ENCODE results near the gene GAA. TPM values are rescaled to one million over a fixed set of nuclear protein-coding genes. Genes with fewer than 3 reads are reported as not detected.

The GAA gene
- total and polyA plus RNA-seq, 4 donors: 21.3 to 58.7 (median 37.0) TPM

- Histone ChIP-seq H3K9ac (ENCODE audit: low read depth in 1 of 2, low read length in 2 of 2) (no peak overlapping the region), H3K4me1 (ENCODE audit: control insufficient read depth in 4 of 4, insufficient read depth in 4 of 4, low read length in 3 of 4) (peaks cover 0 to 18% (median 11%) of the 10 kb centered on the region in 4 donors), H3K4me3 (ENCODE audit: low read depth in 1 of 3, low read length in 3 of 3) (no peak overlapping the region), H3K36me3 (ENCODE audit: control insufficient read depth in 4 of 4, insufficient read depth in 3 of 4, low read depth in 1 of 4, low read length in 3 of 4) (no peaks in the 10 kb centered on the region), H3K27me3 (ENCODE audit: control insufficient read depth in 4 of 4, insufficient read depth in 4 of 4, low read length in 3 of 4) (no peaks in the 10 kb centered on the region), H3K27ac (ENCODE audit: low read depth in 1 of 2, low read length in 2 of 2) (no peak overlapping the region), H3K9me3 (ENCODE audit: control insufficient read depth in 4 of 4, low read length in 3 of 4) (no peaks in the 10 kb centered on the region)
- TF ChIP-seq FOXA1 (IDR thresholded peaks at IDR 0.05): no peak
- no peak for DNase-seq (ENCODE audit: low spot score)
- whole genome bisulfite sequencing: 90% methylated on average over 18 of the region's 18 CpGs
Observed at GRCh38 chr17:80104956-80105375, 3.6 kb downstream of the GAA start.

- WGBS: 75% methylated on average over 29 of the region's 29 CpGs
- TF ChIP-seq GABPA (IDR thresholded peaks at IDR 0.05 in 1 of 2, conservative IDR thresholded peaks at IDR 0.05 in 1 of 2) (no peak), ATF3 (IDR thresholded peaks at IDR 0.05) (no peak), JUND (IDR thresholded peaks at IDR 0.05) (no peak), HNF4G (IDR thresholded peaks at IDR 0.05) (no peak), TAF1 (conservative IDR thresholded peaks at IDR 0.05) (no peak), REST (IDR thresholded peaks at IDR 0.05) (no peak), RAD21 (IDR thresholded peaks at IDR 0.05) (no peak), FOXA1 (IDR thresholded peaks at IDR 0.05) (no peak), FOXA2 (IDR thresholded peaks at IDR 0.05) (no peak)
Observed at GRCh38 chr17:80105762-80106161, 4.4 kb downstream of the GAA start.

GRCh38 chr17:80106176-80106575 lies 4.8 kb downstream of the GAA start:
- no peaks in the 10 kb centered on the region for H3K36me3 ChIP-seq (ENCODE audit: control insufficient read depth in 4 of 4, insufficient read depth in 3 of 4, low read depth in 1 of 4, low read length in 3 of 4)
- TF ChIP-seq HNF4A (conservative IDR thresholded peaks at IDR 0.05): no peak
- no peak for TF ChIP-seq ZBTB33 (IDR thresholded peaks at IDR 0.05)
- no peak for TF ChIP-seq MAX (IDR thresholded peaks at IDR 0.05)
- TF ChIP-seq RAD21 (IDR thresholded peaks at IDR 0.05): no peak
- no peak for TF ChIP-seq REST (IDR thresholded peaks at IDR 0.05)
- TF ChIP-seq TAF1 (conservative IDR thresholded peaks at IDR 0.05): no peak
- no peak for TF ChIP-seq FOXA2 (IDR thresholded peaks at IDR 0.05)
- TF ChIP-seq HNF4G (IDR thresholded peaks at IDR 0.05): no peak
- TF ChIP-seq RXRA (IDR thresholded peaks at IDR 0.05): no peak
- TF ChIP-seq EGR1 (IDR thresholded peaks at IDR 0.05; ENCODE audit: low read depth in 2 of 2): no peak
- no peak for TF ChIP-seq GABPA (IDR thresholded peaks at IDR 0.05 in 1 of 2, conservative IDR thresholded peaks at IDR 0.05 in 1 of 2)
- TF ChIP-seq YY1 (IDR thresholded peaks at IDR 0.05): no peak
- TF ChIP-seq FOXA1 (IDR thresholded peaks at IDR 0.05): no peak
- no peak overlapping the region for H3K9ac ChIP-seq (ENCODE audit: low read depth in 1 of 2, low read length in 2 of 2)
- peaks cover 0 to 12% (median 8%) of the 10 kb centered on the region in 4 donors for H3K4me1 ChIP-seq (ENCODE audit: control insufficient read depth in 4 of 4, insufficient read depth in 4 of 4, low read length in 3 of 4)
- no peaks in the 10 kb centered on the region for H3K9me3 ChIP-seq (ENCODE audit: control insufficient read depth in 4 of 4, low read length in 3 of 4)
- H3K4me3 ChIP-seq (ENCODE audit: low read depth in 1 of 3, low read length in 3 of 3): no peak overlapping the region
- no peaks in the 10 kb centered on the region for H3K27me3 ChIP-seq (ENCODE audit: control insufficient read depth in 4 of 4, insufficient read depth in 4 of 4, low read length in 3 of 4)
- 85% methylated on average over 10 of the region's 10 CpGs for WGBS
- DNase-seq (ENCODE audit: low spot score): no peak
- no peak overlapping the region for H3K27ac ChIP-seq (ENCODE audit: low read depth in 1 of 2, low read length in 2 of 2)

More at GRCh38 chr17:80105762-80106161, 4.4 kb downstream of the GAA start:
- H3K4me3 ChIP-seq (ENCODE audit: low read depth in 1 of 3, low read length in 3 of 3): no peak overlapping the region
- H3K9ac ChIP-seq (ENCODE audit: low read depth in 1 of 2, low read length in 2 of 2): no peak overlapping the region
- no peaks in the 10 kb centered on the region for H3K27me3 ChIP-seq (ENCODE audit: control insufficient read depth in 4 of 4, insufficient read depth in 4 of 4, low read length in 3 of 4)
- peaks cover 0 to 15% (median 10%) of the 10 kb centered on the region in 4 donors for H3K4me1 ChIP-seq (ENCODE audit: control insufficient read depth in 4 of 4, insufficient read depth in 4 of 4, low read length in 3 of 4)
- no peak overlapping the region for H3K27ac ChIP-seq (ENCODE audit: low read depth in 1 of 2, low read length in 2 of 2)
- H3K36me3 ChIP-seq (ENCODE audit: control insufficient read depth in 4 of 4, insufficient read depth in 3 of 4, low read depth in 1 of 4, low read length in 3 of 4): no peaks in the 10 kb centered on the region
- DNase-seq (ENCODE audit: low spot score): no peak
- H3K9me3 ChIP-seq (ENCODE audit: control insufficient read depth in 4 of 4, low read length in 3 of 4): no peaks in the 10 kb centered on the region
